Keratinocyte (primary cell): Measurements from ENCODE around the gene HOXD1.

Source experiments
- EZH2 ChIP-seq: IDR thresholded peaks from one replicate; pipeline ENCODE4 v1.6.1; 2012; ENCODE audit warnings: inconsistent platforms, mild to moderate bottlenecking, low read length, moderate library complexity
- TF ChIP-seq, protein P1 (sequence below), 3 experiments: IDR thresholded peaks in 1 of 3; conservative IDR thresholded peaks in 1 of 3; optimal IDR thresholded peaks in 1 of 3; 2 replicates in 2 of 3; 3 replicates in 1 of 3; pipeline versions ENCODE3 to v1.5.1; 2011; ENCODE audit warnings: low read length in 3 of 3, mild to moderate bottlenecking in 3 of 3, moderate library complexity in 2 of 3, control low read depth in 1 of 3, inconsistent platforms in 1 of 3; ENCODE audit not compliant: insufficient read depth in 2 of 3; ENCODE audit errors: extremely low read depth in 1 of 3

DNA sequence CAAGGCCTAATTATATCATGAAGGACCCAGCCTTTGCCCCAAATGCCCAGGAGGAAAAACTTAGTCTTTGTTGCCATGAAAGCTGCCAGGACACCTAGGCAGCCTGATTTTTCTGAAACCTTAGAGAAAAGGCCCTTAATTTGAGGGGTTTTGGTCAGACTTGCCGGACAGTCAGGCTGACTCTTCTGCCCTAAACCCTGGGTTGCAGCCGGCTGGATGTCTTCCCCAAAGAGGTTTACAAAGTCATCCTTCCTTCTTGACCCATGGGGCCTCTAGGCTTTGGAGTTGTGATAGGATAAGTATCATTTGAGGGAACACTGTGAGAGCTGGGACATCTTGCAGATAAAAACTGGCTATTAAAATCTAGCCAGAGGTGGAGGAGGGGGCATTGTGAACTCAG, 2.4 kb upstream of the HOXD1 start:
- TF ChIP-seq, protein P1, sequence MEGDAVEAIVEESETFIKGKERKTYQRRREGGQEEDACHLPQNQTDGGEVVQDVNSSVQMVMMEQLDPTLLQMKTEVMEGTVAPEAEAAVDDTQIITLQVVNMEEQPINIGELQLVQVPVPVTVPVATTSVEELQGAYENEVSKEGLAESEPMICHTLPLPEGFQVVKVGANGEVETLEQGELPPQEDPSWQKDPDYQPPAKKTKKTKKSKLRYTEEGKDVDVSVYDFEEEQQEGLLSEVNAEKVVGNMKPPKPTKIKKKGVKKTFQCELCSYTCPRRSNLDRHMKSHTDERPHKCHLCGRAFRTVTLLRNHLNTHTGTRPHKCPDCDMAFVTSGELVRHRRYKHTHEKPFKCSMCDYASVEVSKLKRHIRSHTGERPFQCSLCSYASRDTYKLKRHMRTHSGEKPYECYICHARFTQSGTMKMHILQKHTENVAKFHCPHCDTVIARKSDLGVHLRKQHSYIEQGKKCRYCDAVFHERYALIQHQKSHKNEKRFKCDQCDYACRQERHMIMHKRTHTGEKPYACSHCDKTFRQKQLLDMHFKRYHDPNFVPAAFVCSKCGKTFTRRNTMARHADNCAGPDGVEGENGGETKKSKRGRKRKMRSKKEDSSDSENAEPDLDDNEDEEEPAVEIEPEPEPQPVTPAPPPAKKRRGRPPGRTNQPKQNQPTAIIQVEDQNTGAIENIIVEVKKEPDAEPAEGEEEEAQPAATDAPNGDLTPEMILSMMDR (optimal IDR thresholded peaks at IDR 0.05 in 1 of 3, IDR thresholded peaks at IDR 0.05 in 1 of 3, conservative IDR thresholded peaks at IDR 0.05 in 1 of 3; ENCODE audit: extremely low read depth in 1 of 3, insufficient read depth in 2 of 3, low read length in 3 of 3): no peak
- TF ChIP-seq EZH2: no peak
